ENCODE measurements around the gene ASIC3. TPM values are rescaled to one million over a fixed set of nuclear protein-coding genes. Genes with fewer than 3 reads are reported as not detected.

ASIC3 gene
- total RNA-seq, 1 experiment from 2014 or later = 13.6 TPM

GRCh38 chr7:151014950-151015349 is 33.4 kb upstream of the ASIC3 start:
- Mint-ChIP-seq H3K27ac (ENCODE audit: unreplicated experiment) (no peak overlapping the region), H3K27me3 (ENCODE audit: unreplicated experiment) (peaks cover 44% of the 10 kb centered on the region), H3K36me3 (ENCODE audit: insufficient read depth, unreplicated experiment) (peaks cover 5% of the 10 kb centered on the region), H3K4me3 (ENCODE audit: low read depth, unreplicated experiment) (no peak overlapping the region), H3K4me1 (ENCODE audit: low read depth, unreplicated experiment) (peaks cover 26% of the 10 kb centered on the region), H3K9me3 (ENCODE audit: low read depth, unreplicated experiment) (no peaks in the 10 kb centered on the region)
- no TSS peak for BruUV-seq (replicated peaks)
- intact Hi-C loops (cut with micrococcal nuclease; ENCODE audit: unreplicated experiment) = no loop called here
- no peak for TF ChIP-seq CTCF (IDR thresholded peaks at IDR 0.05; ENCODE audit: unreplicated experiment)
- CTCF ChIA-PET = interaction anchor here (0.5 kb wide), 1 partner anchor 124 kb away, joined by 4 read pairs; no protein-coding TSS in a partner anchor
- no peak for DNase-seq

GRCh38 chr7:151015967-151016366 is 32.4 kb upstream of the ASIC3 start:
- no peak overlapping the region for H3K4me3 Mint-ChIP-seq (ENCODE audit: low read depth, unreplicated experiment)
- no peak overlapping the region for H3K27ac Mint-ChIP-seq (ENCODE audit: unreplicated experiment)
- no TSS peak for BruUV-seq (replicated peaks)
- no peaks in the 10 kb centered on the region for H3K9me3 Mint-ChIP-seq (ENCODE audit: low read depth, unreplicated experiment)
- intact Hi-C loops (cut with micrococcal nuclease; ENCODE audit: unreplicated experiment) = no loop called here
- H3K27me3 Mint-ChIP-seq (ENCODE audit: unreplicated experiment) = peaks cover 54% of the 10 kb centered on the region
- no peak for TF ChIP-seq CTCF (IDR thresholded peaks at IDR 0.05; ENCODE audit: unreplicated experiment)
- H3K4me1 Mint-ChIP-seq (ENCODE audit: low read depth, unreplicated experiment) = peaks cover 26% of the 10 kb centered on the region
- peaks cover 5% of the 10 kb centered on the region for H3K36me3 Mint-ChIP-seq (ENCODE audit: insufficient read depth, unreplicated experiment)
- CTCF ChIA-PET = no interaction called here
- DNase-seq = no peak

- Mint-ChIP-seq H3K36me3 (ENCODE audit: insufficient read depth, unreplicated experiment) (peaks cover 5% of the 10 kb centered on the region), H3K4me3 (ENCODE audit: low read depth, unreplicated experiment) (no peak overlapping the region), H3K27me3 (ENCODE audit: unreplicated experiment) (peaks cover 60% of the 10 kb centered on the region), H3K9me3 (ENCODE audit: low read depth, unreplicated experiment) (no peaks in the 10 kb centered on the region), H3K4me1 (ENCODE audit: low read depth, unreplicated experiment) (peaks cover 26% of the 10 kb centered on the region), H3K27ac (ENCODE audit: unreplicated experiment) (no peak overlapping the region)
- CTCF ChIA-PET = interaction anchor here (0.9 kb wide), 1 partner anchor 54 kb away, joined by 3 read pairs; no protein-coding TSS in a partner anchor
- no peak for TF ChIP-seq CTCF (IDR thresholded peaks at IDR 0.05; ENCODE audit: unreplicated experiment)
- DNase-seq = no peak
- intact Hi-C loops (cut with micrococcal nuclease; ENCODE audit: unreplicated experiment) = no loop called here
- no TSS peak for BruUV-seq (replicated peaks)
These were observed 31.8 kb upstream of the ASIC3 start for GRCh38 chr7:151016505-151016904.

- no TSS peak for BruUV-seq (replicated peaks)
- peaks cover 64% of the 10 kb centered on the region for H3K27me3 Mint-ChIP-seq (ENCODE audit: unreplicated experiment)
- peaks cover 5% of the 10 kb centered on the region for H3K36me3 Mint-ChIP-seq (ENCODE audit: insufficient read depth, unreplicated experiment)
- H3K4me1 Mint-ChIP-seq (ENCODE audit: low read depth, unreplicated experiment) = peaks cover 26% of the 10 kb centered on the region
- no peak overlapping the region for H3K4me3 Mint-ChIP-seq (ENCODE audit: low read depth, unreplicated experiment)
- no peak overlapping the region for H3K27ac Mint-ChIP-seq (ENCODE audit: unreplicated experiment)
- intact Hi-C loops (cut with micrococcal nuclease; ENCODE audit: unreplicated experiment) = no loop called here
- CTCF ChIA-PET = interaction anchor here (0.9 kb wide), 1 partner anchor 54 kb away, joined by 3 read pairs; no protein-coding TSS in a partner anchor
- TF ChIP-seq CTCF (IDR thresholded peaks at IDR 0.05; ENCODE audit: unreplicated experiment) = no peak
- DNase-seq = no peak
- H3K9me3 Mint-ChIP-seq (ENCODE audit: low read depth, unreplicated experiment) = no peaks in the 10 kb centered on the region
These were observed 31.4 kb upstream of the ASIC3 start for GRCh38 chr7:151016942-151017341.
